GM12878 (cell line): ENCODE results near the gene TSPAN11. TPM values are rescaled to one million over a fixed set of nuclear protein-coding genes. Genes with fewer than 3 reads are reported as not detected.

Experiments used
- ATAC-seq: fragments of 200-7000 bp; cut with Tn5 transposase; 3 replicates; pipeline ENCODE4 v1.9.1; 2020; ENCODE audit warnings: mild to moderate bottlenecking, moderate library complexity
- BruUV-seq: library from RNA; stranded (reverse); fragments of 400-500 nt; replicated peaks from 2 replicates; lab custom pipeline; 2021; lab: Mats Ljungman, UMichigan
- CTCF ChIA-PET: fragments of 300-600 bp; sonication (Branson Sonifier 250); formaldehyde crosslinking; extraction: SDS; loops from one replicate; lab custom pipeline; 2021; ENCODE audit warnings: inconsistent platforms; lab: Yijun Ruan, JAX
- POLR2A ChIA-PET: fragments of 350-600 bp; formaldehyde crosslinking; extraction: SDS; loops from one replicate; lab custom pipeline; 2021; ENCODE audit warnings: inconsistent platforms; lab: Charles Lee
- RAD21 ChIA-PET: fragments of 300-600 bp; sonication (Branson Sonifier 250); formaldehyde crosslinking; loops from one replicate; lab custom pipeline; 2023; ENCODE audit warnings: antibody characterized with exemption; ENCODE audit not compliant: unreplicated experiment; lab: Charles Lee
- SMC1A ChIA-PET: fragments of 300-600 bp; sonication (Branson Sonifier 250); formaldehyde crosslinking; loops from one replicate; lab custom pipeline; 2023; ENCODE audit not compliant: unreplicated experiment, uncharacterized antibody; lab: Charles Lee
- DNase-seq: peaks from one replicate; pipeline ENCODE4 v3.0.0-alpha.2; 2011; ENCODE audit warnings: low read depth, low spot score
- FAIRE-seq: peaks from 3 replicates; lab custom pipeline; 2011; peaks lifted over from hg19 to GRCh38; lab: Jason Lieb, UNC
- H2AFZ ChIP-seq: 2 replicates; pipeline ENCODE4 v1.6.0; 2011; ENCODE audit warnings: low read depth, low read length, control low read depth; ENCODE audit not compliant: control insufficient read depth
- H3K27ac ChIP-seq: 2 replicates; pipeline ENCODE4 v1.5.1; 2011; ENCODE audit warnings: control low read depth; ENCODE audit not compliant: control insufficient read depth, insufficient read depth
- H3K27me3 ChIP-seq, 2 experiments: replicated peaks in 1 of 2; 2 replicates each; pipeline versions ENCODE4 v1.6.0 to v1.6.1; 2011; ENCODE audit warnings: low read length in 1 of 2; ENCODE audit not compliant: control insufficient read depth in 2 of 2, insufficient read depth in 2 of 2
- H3K36me3 ChIP-seq, 2 experiments: 2 replicates each; pipeline ENCODE4 v1.5.1; 2011; ENCODE audit warnings: low read length in 1 of 2; ENCODE audit not compliant: control insufficient read depth in 2 of 2, insufficient read depth in 2 of 2
- H3K4me1 ChIP-seq: 2 replicates; pipeline ENCODE4 v1.6.1; 2011; ENCODE audit warnings: mild to moderate bottlenecking, low read length, moderate library complexity, mixed read lengths; ENCODE audit not compliant: control insufficient read depth, insufficient read depth
- H3K4me2 ChIP-seq: 2 replicates; pipeline ENCODE4 v1.6.0; 2011; ENCODE audit warnings: control low read depth; ENCODE audit not compliant: control insufficient read depth, insufficient read depth
- H3K4me3 ChIP-seq: fragments of 200-600 bp; sonication (generic); 2 replicates; pipeline ENCODE4 v1.5.1; 2016
- H3K79me2 ChIP-seq: 2 replicates; pipeline ENCODE4 v1.6.0; 2011; ENCODE audit warnings: low read length; ENCODE audit not compliant: control insufficient read depth, insufficient read depth
- H3K9ac ChIP-seq: 2 replicates; pipeline ENCODE4 v1.8.0; 2011; ENCODE audit warnings: low read length, control low read depth, mixed read lengths; ENCODE audit not compliant: control insufficient read depth, insufficient read depth
- H3K9me3 ChIP-seq: replicated peaks from 3 replicates; pipeline ENCODE4 v1.5.1; 2011; ENCODE audit warnings: mild to moderate bottlenecking, low read length; ENCODE audit not compliant: control insufficient read depth, insufficient read depth
- H4K20me1 ChIP-seq: 2 replicates; pipeline ENCODE4 v1.6.0; 2011; ENCODE audit not compliant: control insufficient read depth, insufficient read depth
- HDAC2 ChIP-seq: fragments of 200-600 bp; sonication (generic); IDR thresholded peaks from 2 replicates; pipeline ENCODE4 v1.6.1; 2017
- HDGF ChIP-seq: fragments of 450-650 bp; IDR thresholded peaks from 2 replicates; pipeline ENCODE4 v1.6.1; 2016; ENCODE audit warnings: antibody characterized with exemption
- KLF5 ChIP-seq: fragments of 450-650 bp; IDR thresholded peaks from 2 replicates; pipeline ENCODE4 v1.6.1; 2014; ENCODE audit warnings: mild to moderate bottlenecking; ENCODE audit not compliant: partially characterized antibody
- MTA2 ChIP-seq: fragments of 450-650 bp; IDR thresholded peaks from 2 replicates; pipeline ENCODE4 v1.6.1; 2016; ENCODE audit warnings: low read depth, mild to moderate bottlenecking, moderate library complexity
- PAX8 ChIP-seq: fragments of 450-650 bp; IDR thresholded peaks from 2 replicates; pipeline ENCODE4 v1.6.1; 2017; ENCODE audit warnings: mild to moderate bottlenecking, moderate library complexity
- RAD21 ChIP-seq: IDR thresholded peaks from 2 replicates; pipeline ENCODE4 v1.6.1; 2011; ENCODE audit warnings: mild to moderate bottlenecking, low read depth, low read length, moderate library complexity; ENCODE audit not compliant: insufficient read depth
- RAD51 ChIP-seq: fragments of 450-650 bp; IDR thresholded peaks from 2 replicates; pipeline ENCODE4 v1.6.1; 2016; ENCODE audit warnings: moderate library complexity, mild to moderate bottlenecking, inconsistent platforms
- SMAD5 ChIP-seq: IDR thresholded peaks from 2 replicates; pipeline ENCODE4 v1.6.1; 2016; ENCODE audit warnings: antibody characterized with exemption, low read depth
- SMC3 ChIP-seq: IDR thresholded peaks from 2 replicates; pipeline ENCODE4 v1.6.1; 2011; ENCODE audit warnings: low read length, improper control_type of control experiment, borderline replicate concordance
- TBL1XR1 ChIP-seq: IDR thresholded peaks from 2 replicates; pipeline ENCODE4 v1.6.1; 2012; ENCODE audit warnings: low read depth, low read length, improper control_type of control experiment
- TCF12 ChIP-seq: IDR thresholded peaks from 2 replicates; pipeline ENCODE4 v1.6.1; 2011; ENCODE audit warnings: low read depth, mild to moderate bottlenecking, low read length
- ZNF207 ChIP-seq: fragments of 450-650 bp; IDR thresholded peaks from 2 replicates; pipeline ENCODE4 v1.6.1; 2014; ENCODE audit warnings: antibody characterized with exemption, mild to moderate bottlenecking, borderline replicate concordance
- ZZZ3 ChIP-seq: IDR thresholded peaks from 2 replicates; pipeline ENCODE4 v1.6.1; 2011; ENCODE audit warnings: low read depth; ENCODE audit not compliant: control insufficient read depth, insufficient read length
- WGBS: methylation state at CpG from one replicate; pipeline ENCODE4 v1.1.6; 2016; ENCODE audit warnings: low lambda C conversion rate; ENCODE audit not compliant: insufficient replicate concordance, insufficient coverage; ENCODE audit errors: missing lambda C conversion rate; 5-methylcytosine and 5-hydroxymethylcytosine counted together
- in situ Hi-C: fragments of 300-500 bp; cut with MboI; formaldehyde crosslinking; loops from 9 replicates; pipeline ENCODE4 v1.14.3; 2018; ENCODE audit warnings: mixed read lengths
- intact Hi-C: fragments of 100-400 bp; cut with micrococcal nuclease; formaldehyde crosslinking; loops from one replicate; pipeline ENCODE4 v1.14.2; 2022; ENCODE audit not compliant: unreplicated experiment
- polyA plus RNA-seq, 11 experiments: library from polyadenylated mRNA; depleted of rRNA in 4 of 11; unstranded in 6 of 11; stranded (reverse) in 5 of 11; fragments of >200 nt; fragmentation: Nextera tagmentation in 4 of 11; fragmentation: Illumina TruSeq in 1 of 11; extraction: Ambion mirVana in 4 of 11; extraction: Trizol in 1 of 11; gene quantifications; 1 replicate in 1 of 11; 2 replicates in 10 of 11; pipeline versions ENCODE4 v1.2.1 to v1.2.3, GENCODE V29; 2011 to 2016; ENCODE audit warnings: inconsistent platforms in 2 of 11, missing spikeins in 2 of 11, low read depth in 1 of 11
- total RNA-seq, 4 experiments: library from RNA; depleted of rRNA in 3 of 4; stranded (reverse); fragments of >200 nt in 3 of 4; fragmentation: Illumina TruSeq in 1 of 4; extraction: Trizol in 1 of 4; gene quantifications; 2 replicates each; pipeline versions ENCODE4 v1.2.1 to v1.2.3, GENCODE V29; 2013 to 2021
- TF ChIP-seq, protein P1 (sequence below), 3 experiments: IDR thresholded peaks in 2 of 3; conservative IDR thresholded peaks in 1 of 3; 2 replicates each; pipeline ENCODE4 v1.5.1; 2011; ENCODE audit warnings: low read depth in 3 of 3, low read length in 3 of 3, mild to moderate bottlenecking in 3 of 3, control low read depth in 2 of 3, moderate library complexity in 2 of 3, inconsistent platforms in 1 of 3, mixed read lengths in 1 of 3; ENCODE audit not compliant: control insufficient read depth in 2 of 3, insufficient read depth in 1 of 3; ENCODE audit errors: extremely low read depth in 1 of 3
- TF ChIP-seq, protein P2 (sequence below): IDR thresholded peaks from 2 replicates; pipeline ENCODE4 v1.6.1; 2011; ENCODE audit warnings: low read depth, mild to moderate bottlenecking, low read length, moderate library complexity, borderline replicate concordance; ENCODE audit errors: extremely low read depth
- TF ChIP-seq, protein P3 (sequence below): fragments of 450-650 bp; IDR thresholded peaks from 2 replicates; pipeline ENCODE4 v1.6.1; 2018; ENCODE audit warnings: borderline replicate concordance, mild to moderate bottlenecking; ENCODE audit not compliant: partially characterized antibody
- TF ChIP-seq, protein P4 (sequence below): fragments of 450-650 bp; IDR thresholded peaks from 2 replicates; pipeline ENCODE4 v1.6.1; 2016; ENCODE audit warnings: mild to moderate bottlenecking, moderate library complexity, borderline replicate concordance

TSPAN11 gene
- total and polyA plus RNA-seq, 10 of the 15 experiments (the other 5 are each of a cell fraction or from before 2014, with no cell fraction given), result under 0.01 to 0.27 (median 0.04) TPM; not detected in 6

DNA sequence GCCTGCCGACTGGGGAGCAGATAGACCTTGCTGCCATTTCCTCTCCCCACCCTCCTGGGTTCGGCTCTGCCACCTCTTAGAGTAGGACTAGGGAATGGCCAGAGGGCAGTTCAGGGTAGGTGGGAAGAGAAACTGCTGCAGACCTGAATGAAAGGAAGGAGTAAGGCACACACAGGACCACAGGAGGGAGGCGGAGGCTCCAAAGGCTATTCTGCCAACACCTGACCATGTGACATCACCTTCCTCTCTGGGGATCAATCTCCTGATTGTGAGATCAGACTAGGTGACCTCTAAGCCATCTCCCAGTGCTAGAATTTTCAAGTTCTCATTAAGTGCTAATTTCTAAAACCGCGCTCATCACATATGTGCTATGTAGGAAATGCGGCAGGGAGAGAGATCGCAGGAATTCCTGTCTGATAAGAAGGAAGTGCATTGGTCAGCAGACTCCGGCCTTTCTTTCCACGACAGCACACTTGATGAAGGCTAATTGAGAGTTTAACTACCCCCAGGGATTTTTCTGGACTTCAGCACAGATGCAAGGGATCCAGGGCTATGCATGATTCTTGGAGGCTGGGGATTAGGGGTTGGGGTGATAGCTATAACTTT, 11.5 kb upstream of the TSPAN11 start:
- in situ Hi-C loops (no loop called here), intact Hi-C loops (no loop called here)
- ChIA-PET CTCF (no interaction called here), SMC1A (no interaction called here), POLR2A (no interaction called here), RAD21 (no interaction called here)
- ATAC-seq, result no peak
- BruUV-seq, result no TSS peak
- no peaks in the 10 kb centered on the region; a peak in 1 of 4 replicates for H3K27me3 ChIP-seq
- no peaks in the 10 kb centered on the region for H3K36me3 ChIP-seq
- no peaks in the 10 kb centered on the region for H3K9me3 ChIP-seq
- H3K27ac ChIP-seq, result no peak overlapping the region
- H2AFZ ChIP-seq, result no peak overlapping the region
- no peak for FAIRE-seq
- 68% methylated on average over 9 of the region's 9 CpGs for WGBS
- no peaks in the 10 kb centered on the region for H4K20me1 ChIP-seq
- no peaks in the 10 kb centered on the region for H3K79me2 ChIP-seq
- H3K4me1 ChIP-seq, result no peaks in the 10 kb centered on the region
- no peak overlapping the region for H3K4me2 ChIP-seq
- H3K9ac ChIP-seq, result no peak overlapping the region
- DNase-seq, result no peak
- no peak overlapping the region for H3K4me3 ChIP-seq
- TF ChIP-seq, protein P1, sequence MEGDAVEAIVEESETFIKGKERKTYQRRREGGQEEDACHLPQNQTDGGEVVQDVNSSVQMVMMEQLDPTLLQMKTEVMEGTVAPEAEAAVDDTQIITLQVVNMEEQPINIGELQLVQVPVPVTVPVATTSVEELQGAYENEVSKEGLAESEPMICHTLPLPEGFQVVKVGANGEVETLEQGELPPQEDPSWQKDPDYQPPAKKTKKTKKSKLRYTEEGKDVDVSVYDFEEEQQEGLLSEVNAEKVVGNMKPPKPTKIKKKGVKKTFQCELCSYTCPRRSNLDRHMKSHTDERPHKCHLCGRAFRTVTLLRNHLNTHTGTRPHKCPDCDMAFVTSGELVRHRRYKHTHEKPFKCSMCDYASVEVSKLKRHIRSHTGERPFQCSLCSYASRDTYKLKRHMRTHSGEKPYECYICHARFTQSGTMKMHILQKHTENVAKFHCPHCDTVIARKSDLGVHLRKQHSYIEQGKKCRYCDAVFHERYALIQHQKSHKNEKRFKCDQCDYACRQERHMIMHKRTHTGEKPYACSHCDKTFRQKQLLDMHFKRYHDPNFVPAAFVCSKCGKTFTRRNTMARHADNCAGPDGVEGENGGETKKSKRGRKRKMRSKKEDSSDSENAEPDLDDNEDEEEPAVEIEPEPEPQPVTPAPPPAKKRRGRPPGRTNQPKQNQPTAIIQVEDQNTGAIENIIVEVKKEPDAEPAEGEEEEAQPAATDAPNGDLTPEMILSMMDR (IDR thresholded peaks at IDR 0.05 in 2 of 3, conservative IDR thresholded peaks at IDR 0.05 in 1 of 3; ENCODE audit: control insufficient read depth in 2 of 3, extremely low read depth in 1 of 3, insufficient read depth in 1 of 3, low read depth in 3 of 3, low read length in 3 of 3), result no peak
- TF ChIP-seq MTA2 (no peak), HDAC2 (no peak), ZZZ3 (no peak), PAX8 (no peak), SMC3 (no peak), RAD51 (no peak), TCF12 (no peak), ZNF207 (no peak), RAD21 (no peak), SMAD5 (no peak), TBL1XR1 (no peak), HDGF (no peak), KLF5 (no peak)
- TF ChIP-seq, protein P2, sequence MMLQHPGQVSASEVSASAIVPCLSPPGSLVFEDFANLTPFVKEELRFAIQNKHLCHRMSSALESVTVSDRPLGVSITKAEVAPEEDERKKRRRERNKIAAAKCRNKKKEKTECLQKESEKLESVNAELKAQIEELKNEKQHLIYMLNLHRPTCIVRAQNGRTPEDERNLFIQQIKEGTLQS, result no peak
- TF ChIP-seq, protein P3, sequence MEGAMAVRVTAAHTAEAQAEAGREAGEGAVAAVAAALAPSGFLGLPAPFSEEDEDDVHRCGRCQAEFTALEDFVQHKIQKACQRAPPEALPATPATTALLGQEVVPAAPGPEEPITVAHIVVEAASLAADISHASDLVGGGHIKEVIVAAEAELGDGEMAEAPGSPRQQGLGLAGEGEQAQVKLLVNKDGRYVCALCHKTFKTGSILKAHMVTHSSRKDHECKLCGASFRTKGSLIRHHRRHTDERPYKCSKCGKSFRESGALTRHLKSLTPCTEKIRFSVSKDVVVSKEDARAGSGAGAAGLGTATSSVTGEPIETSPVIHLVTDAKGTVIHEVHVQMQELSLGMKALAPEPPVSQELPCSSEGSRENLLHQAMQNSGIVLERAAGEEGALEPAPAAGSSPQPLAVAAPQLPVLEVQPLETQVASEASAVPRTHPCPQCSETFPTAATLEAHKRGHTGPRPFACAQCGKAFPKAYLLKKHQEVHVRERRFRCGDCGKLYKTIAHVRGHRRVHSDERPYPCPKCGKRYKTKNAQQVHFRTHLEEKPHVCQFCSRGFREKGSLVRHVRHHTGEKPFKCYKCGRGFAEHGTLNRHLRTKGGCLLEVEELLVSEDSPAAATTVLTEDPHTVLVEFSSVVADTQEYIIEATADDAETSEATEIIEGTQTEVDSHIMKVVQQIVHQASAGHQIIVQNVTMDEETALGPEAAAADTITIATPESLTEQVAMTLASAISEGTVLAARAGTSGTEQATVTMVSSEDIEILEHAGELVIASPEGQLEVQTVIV, result no peak
- TF ChIP-seq, protein P4, sequence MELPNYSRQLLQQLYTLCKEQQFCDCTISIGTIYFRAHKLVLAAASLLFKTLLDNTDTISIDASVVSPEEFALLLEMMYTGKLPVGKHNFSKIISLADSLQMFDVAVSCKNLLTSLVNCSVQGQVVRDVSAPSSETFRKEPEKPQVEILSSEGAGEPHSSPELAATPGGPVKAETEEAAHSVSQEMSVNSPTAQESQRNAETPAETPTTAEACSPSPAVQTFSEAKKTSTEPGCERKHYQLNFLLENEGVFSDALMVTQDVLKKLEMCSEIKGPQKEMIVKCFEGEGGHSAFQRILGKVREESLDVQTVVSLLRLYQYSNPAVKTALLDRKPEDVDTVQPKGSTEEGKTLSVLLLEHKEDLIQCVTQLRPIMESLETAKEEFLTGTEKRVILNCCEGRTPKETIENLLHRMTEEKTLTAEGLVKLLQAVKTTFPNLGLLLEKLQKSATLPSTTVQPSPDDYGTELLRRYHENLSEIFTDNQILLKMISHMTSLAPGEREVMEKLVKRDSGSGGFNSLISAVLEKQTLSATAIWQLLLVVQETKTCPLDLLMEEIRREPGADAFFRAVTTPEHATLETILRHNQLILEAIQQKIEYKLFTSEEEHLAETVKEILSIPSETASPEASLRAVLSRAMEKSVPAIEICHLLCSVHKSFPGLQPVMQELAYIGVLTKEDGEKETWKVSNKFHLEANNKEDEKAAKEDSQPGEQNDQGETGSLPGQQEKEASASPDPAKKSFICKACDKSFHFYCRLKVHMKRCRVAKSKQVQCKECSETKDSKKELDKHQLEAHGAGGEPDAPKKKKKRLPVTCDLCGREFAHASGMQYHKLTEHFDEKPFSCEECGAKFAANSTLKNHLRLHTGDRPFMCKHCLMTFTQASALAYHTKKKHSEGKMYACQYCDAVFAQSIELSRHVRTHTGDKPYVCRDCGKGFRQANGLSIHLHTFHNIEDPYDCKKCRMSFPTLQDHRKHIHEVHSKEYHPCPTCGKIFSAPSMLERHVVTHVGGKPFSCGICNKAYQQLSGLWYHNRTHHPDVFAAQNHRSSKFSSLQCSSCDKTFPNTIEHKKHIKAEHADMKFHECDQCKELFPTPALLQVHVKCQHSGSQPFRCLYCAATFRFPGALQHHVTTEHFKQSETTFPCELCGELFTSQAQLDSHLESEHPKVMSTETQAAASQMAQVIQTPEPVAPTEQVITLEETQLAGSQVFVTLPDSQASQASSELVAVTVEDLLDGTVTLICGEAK, result no peak
